Hepatocyte (in vitro differentiated cells): ENCODE results near the gene PHF20. TPM values are rescaled to one million over a fixed set of nuclear protein-coding genes. Genes with fewer than 3 reads are reported as not detected.
"Not testable (repeated sequence)": the region's sequence is repeated elsewhere in the genome, so short reads cannot be mapped to it uniquely, and the experiment has no call there.

ENCODE experiments used
- DNase-seq: peaks from one replicate; pipeline ENCODE4 v3.0.0-alpha.2; 2016; ENCODE audit warnings: low spot score
- H2AFZ ChIP-seq: fragments of 200-600 bp; sonication (generic); 2 replicates; pipeline ENCODE4 v1.6.0; 2016; ENCODE audit warnings: antibody characterized with exemption, mild to moderate bottlenecking
- H3K27ac ChIP-seq: fragments of 200-600 bp; sonication (generic); 2 replicates; pipeline ENCODE4 v1.5.1; 2016; ENCODE audit warnings: mild to moderate bottlenecking
- H3K27me3 ChIP-seq: fragments of 200-600 bp; sonication (generic); 2 replicates; pipeline ENCODE4 v1.6.1; 2016
- H3K36me3 ChIP-seq: fragments of 200-600 bp; sonication (generic); replicated peaks from 2 replicates; pipeline ENCODE4 v1.5.1; 2016; ENCODE audit warnings: low read depth; ENCODE audit not compliant: insufficient read depth
- H3K4me1 ChIP-seq: fragments of 200-600 bp; sonication (generic); 2 replicates; pipeline ENCODE4 v1.5.1; 2016; ENCODE audit warnings: mild to moderate bottlenecking, moderate library complexity; ENCODE audit not compliant: insufficient read depth
- H3K4me2 ChIP-seq: fragments of 200-600 bp; sonication (generic); 2 replicates; pipeline ENCODE4 v1.6.0; 2016
- H3K4me3 ChIP-seq: fragments of 200-600 bp; sonication (generic); 2 replicates; pipeline ENCODE4 v1.5.1; 2016; ENCODE audit warnings: mild to moderate bottlenecking
- H3K79me2 ChIP-seq: fragments of 200-600 bp; sonication (generic); 2 replicates; pipeline ENCODE4 v1.6.0; 2017; ENCODE audit warnings: mild to moderate bottlenecking
- H3K9me2 ChIP-seq: fragments of 200-600 bp; sonication (generic); replicated peaks from 2 replicates; pipeline ENCODE4 v1.6.0; 2017; ENCODE audit warnings: mild to moderate bottlenecking; ENCODE audit not compliant: insufficient read depth
- H3K9me3 ChIP-seq: fragments of 200-600 bp; sonication (generic); 2 replicates; pipeline ENCODE4 v1.5.1; 2016; ENCODE audit warnings: low read depth, mild to moderate bottlenecking
- H4K20me1 ChIP-seq: fragments of 200-600 bp; sonication (generic); 2 replicates; pipeline ENCODE4 v1.6.0; 2016; ENCODE audit warnings: mild to moderate bottlenecking; ENCODE audit not compliant: insufficient read depth, poor library complexity, severe bottlenecking
- EZH2 ChIP-seq: fragments of 200-600 bp; sonication (generic); IDR thresholded peaks from 2 replicates; pipeline ENCODE4 v1.6.1; 2016; ENCODE audit warnings: antibody characterized with exemption, mild to moderate bottlenecking, borderline replicate concordance
- EZH2phosphoT487 ChIP-seq: fragments of 200-600 bp; sonication (generic); IDR thresholded peaks from one replicate; pipeline ENCODE4 v1.6.1; 2018; ENCODE audit warnings: antibody characterized with exemption, mild to moderate bottlenecking, low read depth, moderate library complexity; ENCODE audit not compliant: unreplicated experiment, severe bottlenecking
- WGBS: methylation state at CpG from one replicate; pipeline ENCODE4 v1.1.6; 2016; ENCODE audit warnings: low lambda C conversion rate; ENCODE audit errors: missing lambda C conversion rate; 5-methylcytosine and 5-hydroxymethylcytosine counted together
- polyA plus RNA-seq: library from polyadenylated mRNA; unstranded; fragments of >200 nt; fragmentation: Nextera tagmentation; extraction: Ambion mirVana; gene quantifications from 2 replicates; pipeline ENCODE4 v1.2.1, GENCODE V29; 2016
- small RNA-seq: library from RNA; depleted of rRNA; stranded (forward); fragments of <200 nt; gene quantifications from one replicate; pipeline ENCODE3, GENCODE V24; 2014
- total RNA-seq: library from RNA; depleted of rRNA; stranded (reverse); fragments of >200 nt; gene quantifications from 2 replicates; pipeline ENCODE4 v1.2.3, GENCODE V29; 2014
- TF ChIP-seq, protein P1 (sequence below): fragments of 200-600 bp; sonication (generic); IDR thresholded peaks from 2 replicates; pipeline ENCODE4 v1.5.1; 2016; ENCODE audit warnings: antibody characterized with exemption, mild to moderate bottlenecking; ENCODE audit not compliant: poor library complexity

PHF20 gene
- total and polyA plus RNA-seq, 2 experiments from 2014 or later = 24.0 to 24.2 TPM

DNA sequence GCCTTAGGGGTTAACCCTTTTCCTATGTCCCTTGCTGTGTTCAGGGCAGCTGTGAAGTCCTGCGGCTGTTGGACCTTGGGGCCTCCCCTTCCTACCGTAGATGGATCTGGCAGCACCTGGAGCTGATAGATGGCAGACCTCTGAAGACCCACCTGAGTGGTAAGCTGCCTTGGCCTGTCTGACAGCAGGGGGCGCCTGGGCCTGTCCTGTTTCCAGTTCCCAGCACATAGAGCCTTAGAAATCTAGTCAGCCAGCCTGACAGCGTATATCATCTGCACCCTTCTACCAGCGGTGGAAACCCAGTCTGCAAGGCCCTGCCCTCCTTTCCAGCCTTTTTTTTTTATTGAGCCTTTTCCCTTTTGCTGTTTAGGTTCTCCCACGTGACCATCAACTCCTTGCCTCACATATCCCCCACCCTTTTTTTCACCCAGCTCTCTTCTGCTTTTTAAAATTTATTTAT is 223.2 kb downstream of the PHF20 start:
- WGBS = 2% methylated on average over 6 of the region's 6 CpGs

DNA sequence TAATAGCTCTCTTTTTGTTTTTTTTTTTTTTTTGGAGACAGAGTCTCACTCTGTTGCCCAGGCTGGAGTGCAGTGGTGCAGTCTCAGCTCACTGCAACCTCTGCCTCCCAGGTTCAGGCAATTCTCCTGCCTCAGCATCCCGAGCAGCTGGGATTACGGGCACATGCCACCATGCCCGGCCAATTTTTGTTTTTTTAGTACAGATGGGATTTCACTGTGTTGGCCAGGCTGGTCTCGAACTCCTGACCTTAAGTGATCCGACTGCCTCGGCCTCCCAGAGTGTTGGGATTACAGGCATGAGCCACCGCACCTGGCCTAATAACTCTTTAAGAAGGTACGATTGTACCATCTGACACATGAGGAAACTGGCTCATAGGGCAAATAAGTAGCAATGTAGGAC is 224.7 kb downstream of the PHF20 start:
- H4K20me1 ChIP-seq, H3K4me2 ChIP-seq, H3K4me1 ChIP-seq, DNase-seq, H2AFZ ChIP-seq, H3K79me2 ChIP-seq, H3K9me3 ChIP-seq, H3K27me3 ChIP-seq, H3K36me3 ChIP-seq, H3K27ac ChIP-seq, H3K9me2 ChIP-seq, H3K4me3 ChIP-seq: not testable (repeated sequence)
- WGBS = 94% methylated on average over 8 of the region's 8 CpGs

More for the DNA sequence above, 223.2 kb downstream of the PHF20 start:
- no peaks in the 10 kb centered on the region for H4K20me1 ChIP-seq
- no peaks in the 10 kb centered on the region for H3K9me3 ChIP-seq
- no peaks in the 10 kb centered on the region for H3K79me2 ChIP-seq
- H3K27me3 ChIP-seq = no peaks in the 10 kb centered on the region
- H3K9me2 ChIP-seq = no peaks in the 10 kb centered on the region
- H3K4me2 ChIP-seq = no peak overlapping the region
- DNase-seq = peak; percentile 92
- no peak overlapping the region for H3K4me3 ChIP-seq
- no peaks in the 10 kb centered on the region for H3K36me3 ChIP-seq
- H3K27ac ChIP-seq = no peak overlapping the region
- no peaks in the 10 kb centered on the region for H3K4me1 ChIP-seq
- TF ChIP-seq EZH2phosphoT487 = no peak
- no peak for TF ChIP-seq EZH2
- TF ChIP-seq, protein P1, sequence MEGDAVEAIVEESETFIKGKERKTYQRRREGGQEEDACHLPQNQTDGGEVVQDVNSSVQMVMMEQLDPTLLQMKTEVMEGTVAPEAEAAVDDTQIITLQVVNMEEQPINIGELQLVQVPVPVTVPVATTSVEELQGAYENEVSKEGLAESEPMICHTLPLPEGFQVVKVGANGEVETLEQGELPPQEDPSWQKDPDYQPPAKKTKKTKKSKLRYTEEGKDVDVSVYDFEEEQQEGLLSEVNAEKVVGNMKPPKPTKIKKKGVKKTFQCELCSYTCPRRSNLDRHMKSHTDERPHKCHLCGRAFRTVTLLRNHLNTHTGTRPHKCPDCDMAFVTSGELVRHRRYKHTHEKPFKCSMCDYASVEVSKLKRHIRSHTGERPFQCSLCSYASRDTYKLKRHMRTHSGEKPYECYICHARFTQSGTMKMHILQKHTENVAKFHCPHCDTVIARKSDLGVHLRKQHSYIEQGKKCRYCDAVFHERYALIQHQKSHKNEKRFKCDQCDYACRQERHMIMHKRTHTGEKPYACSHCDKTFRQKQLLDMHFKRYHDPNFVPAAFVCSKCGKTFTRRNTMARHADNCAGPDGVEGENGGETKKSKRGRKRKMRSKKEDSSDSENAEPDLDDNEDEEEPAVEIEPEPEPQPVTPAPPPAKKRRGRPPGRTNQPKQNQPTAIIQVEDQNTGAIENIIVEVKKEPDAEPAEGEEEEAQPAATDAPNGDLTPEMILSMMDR = peak; percentile 96
- no peak overlapping the region for H2AFZ ChIP-seq

Small RNAs within 50 kb of the gene (small RNA-seq; reads per million reads assigned to genes)
- gene COX7BP2 (not detected), gene HIGD1AP16 (not detected), gene RF00019 (not detected), gene RF00026 (not detected), gene RNU4-40P (not detected), gene RNU6-937P (not detected)

Other genes with a start within 250 kb of the PHF20 start
- not detected in 2 replicates for gene C20orf173, start 242.4 kb upstream of the PHF20 start, total RNA-seq
- gene C20orf173, start 242.4 kb upstream of the PHF20 start, polyA plus RNA-seq = not detected in 2 replicates
- 369 and 375 TPM in 2 replicates for gene ERGIC3, start 229.9 kb upstream of the PHF20 start, total RNA-seq
- 298 and 309 TPM in 2 replicates for gene ERGIC3, start 229.9 kb upstream of the PHF20 start, polyA plus RNA-seq
- 7.9 and 11.0 TPM in 2 replicates for gene SPAG4, start 156.2 kb upstream of the PHF20 start, total RNA-seq
- 6.6 and 10.5 TPM in 2 replicates for gene SPAG4, start 156.2 kb upstream of the PHF20 start, polyA plus RNA-seq
- 66.9 and 68.9 TPM in 2 replicates for gene CPNE1, start 107.1 kb upstream of the PHF20 start, total RNA-seq
- gene CPNE1, start 107.1 kb upstream of the PHF20 start, polyA plus RNA-seq = 91.1 and 93.4 TPM in 2 replicates
- gene RBM12, start 107.1 kb upstream of the PHF20 start, total RNA-seq = 53.7 and 57.3 TPM in 2 replicates
- gene RBM12, start 107.1 kb upstream of the PHF20 start, polyA plus RNA-seq = 20.6 and 22.5 TPM in 2 replicates
- 48.5 and 49.0 TPM in 2 replicates for gene NFS1, start 72.7 kb upstream of the PHF20 start, total RNA-seq
- gene NFS1, start 72.7 kb upstream of the PHF20 start, polyA plus RNA-seq = 30.2 and 38.1 TPM in 2 replicates
- gene ROMO1, start 72.6 kb upstream of the PHF20 start, total RNA-seq = 285 and 383 TPM in 2 replicates
- 629 and 634 TPM in 2 replicates for gene ROMO1, start 72.6 kb upstream of the PHF20 start, polyA plus RNA-seq
- 334 and 423 TPM in 2 replicates for gene RBM39, start 29.8 kb upstream of the PHF20 start, total RNA-seq
- gene RBM39, start 29.8 kb upstream of the PHF20 start, polyA plus RNA-seq = 200 and 260 TPM in 2 replicates
- gene SCAND1, start 182.5 kb downstream of the PHF20 start, total RNA-seq = 45.7 and 58.0 TPM in 2 replicates
- 177 and 183 TPM in 2 replicates for gene SCAND1, start 182.5 kb downstream of the PHF20 start, polyA plus RNA-seq
- 4.7 TPM in 2 replicates for gene CNBD2, start 196.6 kb downstream of the PHF20 start, total RNA-seq
- 3.6 TPM in 1 of 2 replicates, not detected in the other for gene CNBD2, start 196.6 kb downstream of the PHF20 start, polyA plus RNA-seq